GM12892 (cell line): ENCODE measurements around the gene PCSK5.

ENCODE experiments used
- DNase-seq: peaks from one replicate; pipeline ENCODE4 v3.0.0; 2011; ENCODE audit not compliant: insufficient read length
- FAIRE-seq: peaks from 2 replicates; lab custom pipeline; 2011; peaks lifted over from hg19 to GRCh38; lab: Jason Lieb, UNC
- POLR2A ChIP-seq: IDR thresholded peaks from 2 replicates; pipeline ENCODE4 v1.6.1; 2011; ENCODE audit warnings: low read depth, low read length, control low read depth
- POLR2AphosphoS5 ChIP-seq: IDR thresholded peaks from 2 replicates; pipeline ENCODE4 v1.6.1; 2011; ENCODE audit warnings: low read depth, low read length, control low read depth
- TAF1 ChIP-seq: IDR thresholded peaks from 2 replicates; pipeline ENCODE4 v1.6.1; 2011; ENCODE audit warnings: low read depth, mild to moderate bottlenecking, control low read depth, low read length, borderline replicate concordance

PCSK5 gene

DNA sequence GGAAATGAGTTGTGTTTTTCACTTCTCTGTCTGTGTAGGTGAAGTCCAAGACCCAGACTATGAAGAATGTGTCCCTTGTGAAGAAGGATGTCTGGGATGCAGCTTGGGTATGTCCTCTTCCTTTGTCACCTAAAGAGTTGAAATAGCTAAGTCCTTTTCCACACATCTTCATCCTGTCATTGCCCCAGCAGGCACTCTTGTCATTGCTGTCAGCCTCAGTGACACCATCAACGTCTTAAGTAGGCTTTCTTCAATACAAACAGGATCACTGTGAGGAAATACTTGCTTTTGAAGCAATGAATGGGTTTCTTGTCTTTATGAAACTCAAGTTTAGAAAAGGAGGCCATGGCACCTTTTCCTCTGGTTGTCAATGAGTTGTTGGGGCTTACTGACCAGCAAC is 350.1 kb downstream of the PCSK5 start:
- DNase-seq (no peak), FAIRE-seq (no peak)
- TF ChIP-seq POLR2A (no peak), POLR2AphosphoS5 (no peak), TAF1 (no peak)

DNA sequence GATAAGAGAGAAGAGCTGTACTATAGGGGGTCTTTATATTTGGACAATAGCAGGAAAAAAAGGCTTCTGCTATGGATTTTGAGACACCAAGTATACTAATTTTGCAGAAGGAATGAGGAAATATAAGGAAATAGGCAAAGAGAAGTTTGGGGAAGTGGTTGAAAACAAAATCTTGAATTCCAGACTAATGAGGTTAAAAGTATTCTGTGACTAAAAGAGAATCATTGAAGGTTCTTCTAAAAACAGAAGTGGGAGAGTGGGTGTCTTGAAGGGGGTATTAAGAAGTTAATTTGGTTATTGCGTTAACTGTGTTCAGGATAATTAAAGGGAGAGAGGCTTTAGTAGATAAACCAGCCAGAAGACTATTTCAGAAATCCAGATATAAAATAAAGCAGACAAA is 355.0 kb downstream of the PCSK5 start:
- no peak for FAIRE-seq

DNA sequence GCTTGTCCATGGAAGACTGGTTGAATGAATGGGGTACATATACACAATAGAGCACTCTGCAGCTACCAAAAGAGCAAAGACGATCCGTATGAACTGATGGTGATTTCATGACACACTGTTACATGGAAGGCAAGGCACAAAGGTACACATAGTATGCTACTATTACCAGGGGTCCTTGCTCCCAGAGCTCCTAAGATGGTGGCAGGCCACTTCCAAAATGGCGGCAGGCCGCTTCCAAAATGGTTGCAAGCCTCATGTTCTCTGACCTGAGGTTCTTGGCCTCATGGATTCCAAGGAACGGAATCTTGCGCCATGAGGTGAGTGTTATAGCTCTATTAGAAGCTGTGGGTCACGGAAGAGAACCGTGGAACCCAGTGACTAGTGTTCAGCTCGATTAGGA is 356.2 kb downstream of the PCSK5 start:
- FAIRE-seq, result peak; percentile 69
- DNase-seq, result no peak
- TF ChIP-seq TAF1, result no peak
- TF ChIP-seq POLR2AphosphoS5, result no peak
- no peak for TF ChIP-seq POLR2A

More for the DNA sequence above, 355.0 kb downstream of the PCSK5 start:
- TF ChIP-seq POLR2AphosphoS5 (no peak), POLR2A (no peak), TAF1 (no peak)
- DNase-seq, result no peak

GRCh38 chr9:76247426-76247825 is 357.0 kb downstream of the PCSK5 start:
- no peak for DNase-seq
- no peak for FAIRE-seq
- TF ChIP-seq TAF1, result no peak

- DNase-seq (no peak), FAIRE-seq (no peak)
- TF ChIP-seq POLR2A (no peak), POLR2AphosphoS5 (no peak), TAF1 (no peak)
Measured at GRCh38 chr9:76249309-76249708, 358.8 kb downstream of the PCSK5 start.

DNA sequence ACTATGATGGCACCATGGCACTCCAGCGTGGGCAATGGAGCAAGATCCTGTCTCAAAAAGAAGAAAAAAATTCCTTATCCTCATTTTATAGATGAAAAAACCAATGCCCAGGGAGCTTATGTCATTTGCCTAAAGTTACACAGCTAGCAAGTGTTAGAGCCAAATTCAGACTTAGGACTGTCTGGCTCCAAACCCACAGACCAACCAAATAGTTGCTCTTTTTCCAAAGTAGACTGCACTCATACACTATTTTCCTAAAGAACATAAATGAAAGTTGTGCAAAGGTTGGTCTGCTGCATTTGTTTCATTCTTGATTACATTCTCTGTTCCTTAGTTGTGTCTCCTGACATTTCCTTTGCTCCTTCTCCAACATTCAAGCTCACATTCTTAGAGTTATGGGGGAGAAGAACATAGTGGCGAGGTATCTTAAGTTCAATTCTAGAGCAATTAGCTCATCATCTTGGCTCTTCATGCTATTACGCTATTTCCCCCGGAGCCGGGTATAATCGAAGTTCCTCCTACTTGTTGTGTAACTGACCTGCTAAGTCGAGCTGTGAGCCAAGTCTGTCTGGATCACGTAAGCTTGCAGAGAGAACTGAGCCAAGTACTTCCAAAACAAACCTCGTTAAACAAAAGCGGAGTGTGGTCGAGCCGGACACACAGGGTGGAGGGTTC is 365.4 kb downstream of the PCSK5 start:
- no peak for FAIRE-seq
- TF ChIP-seq POLR2AphosphoS5 (no peak), TAF1 (no peak), POLR2A (no peak)
- no peak for DNase-seq

DNA sequence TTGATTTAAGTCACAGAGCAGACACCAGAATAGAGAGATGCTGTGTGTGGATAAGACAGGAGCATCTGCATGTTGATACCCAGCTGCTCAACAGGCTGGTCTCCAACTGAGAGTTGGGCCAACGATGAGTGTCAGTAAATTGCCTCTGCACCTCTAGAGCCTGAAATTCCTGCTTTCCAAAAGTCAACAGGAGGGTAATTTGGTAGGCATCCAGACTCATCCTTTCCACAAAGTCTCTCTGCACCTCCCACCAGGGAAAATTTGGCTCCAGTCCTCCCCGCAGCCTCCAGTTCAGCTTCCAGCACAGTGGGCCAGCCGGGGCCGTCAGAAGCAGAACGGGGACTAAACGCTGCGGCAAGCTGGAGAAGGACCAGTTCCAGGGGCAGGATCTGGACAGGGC is 366.8 kb downstream of the PCSK5 start:
- FAIRE-seq (no peak), DNase-seq (no peak)
- TF ChIP-seq POLR2A (no peak), POLR2AphosphoS5 (no peak), TAF1 (no peak)

DNA sequence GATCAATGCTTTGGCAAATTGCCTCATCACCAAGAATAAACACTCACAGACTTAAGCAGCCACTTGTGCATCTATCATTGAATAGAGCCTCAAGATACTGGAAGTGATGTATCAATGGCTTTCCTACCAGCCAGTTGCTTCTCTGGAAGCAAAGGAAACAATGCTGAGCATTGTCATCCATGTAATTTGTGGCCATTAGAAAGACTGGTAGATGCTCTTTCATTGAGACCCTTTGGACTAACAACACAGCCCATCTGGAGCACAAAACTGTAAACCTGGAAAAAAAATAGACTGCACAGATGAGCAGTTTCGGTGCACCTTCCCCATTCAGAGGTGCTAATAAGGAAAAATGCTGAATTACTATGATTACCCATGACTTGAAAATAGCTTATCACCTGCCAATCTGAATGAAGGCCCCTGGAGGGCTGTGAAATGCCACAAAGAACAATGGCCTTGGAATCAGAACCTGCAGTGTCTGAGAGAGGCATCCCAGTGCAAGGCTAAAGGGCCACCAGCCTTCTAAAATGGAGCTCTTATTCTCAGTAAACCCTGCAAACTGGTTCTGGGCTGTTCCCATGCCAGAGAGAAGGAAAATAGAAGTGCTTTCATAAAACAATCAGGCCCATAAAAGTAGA is 376.3 kb downstream of the PCSK5 start:
- FAIRE-seq (no peak), DNase-seq (no peak)
- TF ChIP-seq POLR2A (no peak), POLR2AphosphoS5 (no peak), TAF1 (no peak)

GRCh38 chr9:76267284-76267652 is 376.8 kb downstream of the PCSK5 start:
- TF ChIP-seq TAF1 (no peak), POLR2AphosphoS5 (no peak), POLR2A (no peak)
- FAIRE-seq (no peak), DNase-seq (no peak)

DNA sequence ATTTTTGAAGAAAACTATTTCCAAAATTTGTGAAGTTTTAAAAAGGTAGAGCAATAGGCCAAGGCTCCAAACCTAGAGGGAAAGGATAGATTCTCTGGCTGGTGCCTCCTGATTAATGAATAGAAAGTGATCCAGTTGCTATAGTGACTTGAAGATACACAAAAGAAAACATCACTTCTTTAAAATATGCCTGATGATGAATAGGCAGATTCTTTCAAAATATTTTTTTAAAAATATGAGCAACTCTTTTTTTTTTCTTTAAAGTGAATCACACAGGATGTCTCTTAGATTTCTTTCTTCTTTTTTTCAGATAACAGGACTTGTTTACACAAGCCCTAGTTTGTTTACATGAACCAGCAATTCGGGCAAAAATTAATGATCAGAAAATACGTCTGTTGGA is 379.3 kb downstream of the PCSK5 start:
- FAIRE-seq, result no peak
- no peak for TF ChIP-seq POLR2A
- TF ChIP-seq POLR2AphosphoS5, result no peak
- no peak for TF ChIP-seq TAF1
- DNase-seq, result no peak

- DNase-seq (no peak), FAIRE-seq (no peak)
- TF ChIP-seq TAF1 (no peak), POLR2A (no peak), POLR2AphosphoS5 (no peak)
Measured at GRCh38 chr9:76271755-76272154, 381.3 kb downstream of the PCSK5 start.

DNA sequence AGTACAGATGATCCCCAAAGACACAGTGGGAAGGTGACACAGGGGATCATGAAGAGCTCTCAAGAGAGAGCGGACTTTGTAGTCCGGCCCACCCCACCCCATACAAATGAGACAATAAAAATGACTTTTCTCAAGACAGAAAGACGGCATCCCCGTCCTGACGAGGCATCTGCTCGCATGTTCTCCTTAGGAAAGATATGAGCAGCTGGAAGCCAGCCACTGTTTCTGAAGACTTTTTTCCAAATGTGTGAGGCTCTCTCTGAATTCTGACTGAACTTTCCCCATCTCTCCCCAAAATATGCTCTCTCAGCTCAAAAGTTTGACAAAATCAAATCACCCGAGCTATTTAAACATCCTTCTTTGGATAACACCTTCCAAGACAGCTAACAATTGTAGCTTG is 398.6 kb downstream of the PCSK5 start:
- DNase-seq, result no peak
- TF ChIP-seq POLR2AphosphoS5 (no peak), POLR2A (no peak), TAF1 (no peak)
- no peak for FAIRE-seq
